Measurements from ENCODE around the gene RRP9. TPM values are rescaled to one million over a fixed set of nuclear protein-coding genes. Genes with fewer than 3 reads are reported as not detected.

RRP9 gene
- total and polyA plus RNA-seq, 10 of the 15 experiments (the other 5 are each of a cell fraction or from before 2014, with no cell fraction given) = 4.7 to 91.5 (median 41.7) TPM

GRCh38 chr3:51941798-51942602, at the start of gene RRP9, which contains the start of gene PARP3 (continued):
- TF ChIP-seq SIN3A (IDR thresholded peaks at IDR 0.05; ENCODE audit: low read depth, low read length) (peak; percentile 93), NRF1 (conservative IDR thresholded peaks at IDR 0.05; ENCODE audit: low read depth, low read length) (peak; percentile 78), E4F1 (IDR thresholded peaks at IDR 0.05; ENCODE audit: borderline replicate concordance, partially characterized antibody) (peak; percentile 75), POLR2AphosphoS5 (IDR thresholded peaks at IDR 0.05; ENCODE audit: low read length) (peak; percentile 70), DPF2 (IDR thresholded peaks at IDR 0.05) (peak; percentile 44), EP300 (IDR thresholded peaks at IDR 0.05; ENCODE audit: borderline replicate concordance in 1 of 2, control insufficient read depth in 1 of 2, low read depth in 2 of 2, low read length in 2 of 2) (peak in 1 of 2 experiments; percentile 38; a peak in 1 of 4 replicates), TCF3 (IDR thresholded peaks at IDR 0.05; ENCODE audit: borderline replicate concordance, insufficient read depth, low read depth, low read length) (0 out of 2 replicates have a peak, but pooled peaks have one; percentile 29), NR2C1 (IDR thresholded peaks at IDR 0.05) (peak; percentile 88), FOXK2 (IDR thresholded peaks at IDR 0.05) (peak; percentile 68), GABPA (IDR thresholded peaks at IDR 0.05; ENCODE audit: low read depth) (no peak; the same call in 1 of the 2 replicates), POLR2A (IDR thresholded peaks at IDR 0.05; ENCODE audit: low read depth, low read length) (peak; percentile 91), FOS (IDR thresholded peaks at IDR 0.05; ENCODE audit: borderline replicate concordance, extremely low read depth, insufficient read length) (peak; percentile 64), FOXM1 (IDR thresholded peaks at IDR 0.05; ENCODE audit: low read depth, low read length) (no peak), YBX1 (IDR thresholded peaks at IDR 0.05) (no peak), SREBF1 (IDR thresholded peaks at IDR 0.05; ENCODE audit: low read length) (no peak), CEBPZ (IDR thresholded peaks at IDR 0.05; ENCODE audit: low read depth, low read length) (no peak), ATF2 (IDR thresholded peaks at IDR 0.05; ENCODE audit: low read length) (no peak), STAT1 (conservative IDR thresholded peaks at IDR 0.05) (no peak), NBN (IDR thresholded peaks at IDR 0.05) (peak; percentile 78), SMAD5 (IDR thresholded peaks at IDR 0.05; ENCODE audit: low read depth) (no peak), RAD21 (IDR thresholded peaks at IDR 0.05; ENCODE audit: insufficient read depth, low read depth, low read length) (peak; percentile 83), TCF12 (IDR thresholded peaks at IDR 0.05; ENCODE audit: low read depth, low read length) (0 out of 2 replicates have a peak, but pooled peaks have one; percentile 10)
- TF ChIP-seq, protein P1, sequence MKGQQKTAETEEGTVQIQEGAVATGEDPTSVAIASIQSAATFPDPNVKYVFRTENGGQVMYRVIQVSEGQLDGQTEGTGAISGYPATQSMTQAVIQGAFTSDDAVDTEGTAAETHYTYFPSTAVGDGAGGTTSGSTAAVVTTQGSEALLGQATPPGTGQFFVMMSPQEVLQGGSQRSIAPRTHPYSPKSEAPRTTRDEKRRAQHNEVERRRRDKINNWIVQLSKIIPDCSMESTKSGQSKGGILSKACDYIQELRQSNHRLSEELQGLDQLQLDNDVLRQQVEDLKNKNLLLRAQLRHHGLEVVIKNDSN (IDR thresholded peaks at IDR 0.05; ENCODE audit: borderline replicate concordance, extremely low read length, insufficient read depth, low read depth, low read length) = peak; percentile 66
